H1 (cell line): ENCODE measurements around the gene FXN. TPM values are rescaled to one million over a fixed set of nuclear protein-coding genes. Genes with fewer than 3 reads are reported as not detected.
A peak's percentile ranks its signal among the peaks of the same experiment; 100 is the strongest.

Experiments used
- CTCF ChIA-PET: fragments of 300-600 bp; sonication (Branson Sonifier 250); formaldehyde crosslinking; loops from one replicate; lab custom pipeline; 2021; ENCODE audit not compliant: partially characterized antibody; lab: Charles Lee
- POLR2A ChIA-PET: fragments of 300-600 bp; sonication (Branson Sonifier 250); formaldehyde crosslinking; loops from one replicate; lab custom pipeline; 2021; ENCODE audit warnings: inconsistent platforms; ENCODE audit not compliant: partially characterized antibody; lab: Charles Lee
- DNase-seq, 2 experiments: peaks; one replicate each; pipeline versions ENCODE4 v3.0.0 to v3.0.0-alpha.2; 2010 to 2022; ENCODE audit warnings: low spot score in 2 of 2, low read depth in 1 of 2, mixed read lengths in 1 of 2
- FAIRE-seq: peaks from 2 replicates; lab custom pipeline; 2011; peaks lifted over from hg19 to GRCh38; lab: Jason Lieb, UNC
- H2AFZ ChIP-seq: 2 replicates; pipeline ENCODE4 v1.8.1; 2012; ENCODE audit warnings: low read length, inconsistent platforms
- H2AK5ac ChIP-seq: 2 replicates; pipeline ENCODE4 v1.6.1; 2013; ENCODE audit warnings: low read depth, low read length
- H2BK120ac ChIP-seq: replicated peaks from 2 replicates; pipeline ENCODE3; 2013; ENCODE audit warnings: low read depth, low read length, inconsistent platforms
- H2BK12ac ChIP-seq: 2 replicates; pipeline ENCODE4 v1.6.1; 2013; ENCODE audit warnings: low read depth, low read length
- H2BK15ac ChIP-seq: 2 replicates; pipeline ENCODE4 v1.6.1; 2013; ENCODE audit warnings: low read length
- H2BK20ac ChIP-seq: 2 replicates; pipeline ENCODE4 v1.6.1; 2013; ENCODE audit warnings: low read length
- H2BK5ac ChIP-seq: 2 replicates; pipeline ENCODE4 v1.6.1; 2013; ENCODE audit warnings: low read depth, low read length
- H3K14ac ChIP-seq: 2 replicates; pipeline ENCODE4 v1.6.1; 2013; ENCODE audit warnings: inconsistent platforms; ENCODE audit not compliant: insufficient read length
- H3K18ac ChIP-seq: 2 replicates; pipeline ENCODE4 v1.6.1; 2013; ENCODE audit warnings: low read length; ENCODE audit errors: extremely low read depth
- H3K23ac ChIP-seq: 2 replicates; pipeline ENCODE4 v1.6.1; 2013; ENCODE audit warnings: inconsistent platforms; ENCODE audit not compliant: insufficient read length
- H3K23me2 ChIP-seq: 2 replicates; pipeline ENCODE4 v1.6.1; 2013; ENCODE audit warnings: low read depth, low read length
- H3K27ac ChIP-seq: 2 replicates; pipeline ENCODE4 v1.6.1; 2011; ENCODE audit warnings: low read depth, low read length, inconsistent platforms
- H3K27me3 ChIP-seq, 4 experiments: replicated peaks in 1 of 4; 1 replicate in 1 of 4; 2 replicates in 3 of 4; pipeline versions ENCODE4 v1.6.1 to v1.8.1; 2011 to 2013; ENCODE audit warnings: low read length in 3 of 4, mild to moderate bottlenecking in 3 of 4, inconsistent platforms in 2 of 4, mixed read lengths in 2 of 4, moderate library complexity in 1 of 4; ENCODE audit not compliant: control insufficient read depth in 3 of 4, insufficient read depth in 3 of 4; ENCODE audit errors: extremely low read depth in 1 of 4
- H3K36me3 ChIP-seq, 4 experiments: 2 replicates each; pipeline versions ENCODE4 v1.6.1 to v1.8.1; 2011 to 2013; ENCODE audit warnings: mild to moderate bottlenecking in 4 of 4, low read length in 3 of 4, moderate library complexity in 2 of 4, control low read depth in 1 of 4, inconsistent platforms in 1 of 4; ENCODE audit not compliant: insufficient read depth in 4 of 4, control insufficient read depth in 2 of 4
- H3K4ac ChIP-seq: replicated peaks from 2 replicates; pipeline ENCODE3; 2013; ENCODE audit warnings: low read length, low read depth, mixed read lengths, inconsistent platforms; ENCODE audit not compliant: insufficient read length
- H3K4me1 ChIP-seq, 4 experiments: replicated peaks in 1 of 4; 1 replicate in 1 of 4; 2 replicates in 3 of 4; pipeline versions ENCODE4 v1.6.1 to v1.8.1; 2011 to 2013; ENCODE audit warnings: low read length in 3 of 4, inconsistent platforms in 2 of 4, mixed read lengths in 1 of 4; ENCODE audit not compliant: insufficient read depth in 4 of 4, control insufficient read depth in 3 of 4
- H3K4me2 ChIP-seq, 2 experiments: 2 replicates each; pipeline versions ENCODE4 v1.6.1 to v1.8.1; 2011 to 2013; ENCODE audit warnings: low read depth in 2 of 2, low read length in 2 of 2, control low read depth in 1 of 2, inconsistent platforms in 1 of 2, mild to moderate bottlenecking in 1 of 2; ENCODE audit not compliant: insufficient read depth in 1 of 2
- H3K4me3 ChIP-seq, 4 experiments: fragments of 200-600, 300-600 bp in 1 of 4; sonication (generic), shearing (Covaris generic), sonication (Bioruptor Twin) in 1 of 4; 2 replicates each; pipeline versions ENCODE4 v1.5.1 to v1.8.1; 2011 to 2016; ENCODE audit warnings: low read length in 4 of 4, low read depth in 3 of 4, control low read depth in 2 of 4, inconsistent platforms in 2 of 4, mild to moderate bottlenecking in 2 of 4, mixed read lengths in 1 of 4, moderate library complexity in 1 of 4; ENCODE audit not compliant: insufficient read depth in 2 of 4; ENCODE audit errors: extremely low read depth in 1 of 4
- H3K56ac ChIP-seq: replicated peaks from 2 replicates; pipeline ENCODE3; 2013; ENCODE audit warnings: low read depth, mild to moderate bottlenecking, mixed read lengths, low read length, inconsistent platforms; ENCODE audit not compliant: insufficient read length
- H3K79me1 ChIP-seq: 2 replicates; pipeline ENCODE4 v1.6.1; 2013; ENCODE audit warnings: low read depth, low read length, control low read depth
- H3K79me2 ChIP-seq, 2 experiments: 2 replicates each; pipeline versions ENCODE4 v1.6.1 to v1.8.1; 2012 to 2013; ENCODE audit warnings: low read length in 2 of 2, mild to moderate bottlenecking in 2 of 2, inconsistent platforms in 1 of 2; ENCODE audit not compliant: insufficient read depth in 2 of 2, control insufficient read depth in 1 of 2
- H3K9ac ChIP-seq, 4 experiments: replicated peaks in 1 of 4; 1 replicate in 1 of 4; 2 replicates in 3 of 4; pipeline versions ENCODE4 v1.6.1 to v1.8.1; 2011 to 2013; ENCODE audit warnings: low read depth in 3 of 4, low read length in 3 of 4, control low read depth in 2 of 4, mild to moderate bottlenecking in 2 of 4, moderate library complexity in 2 of 4, inconsistent platforms in 1 of 4; ENCODE audit errors: extremely low read depth in 1 of 4
- H3K9me3 ChIP-seq, 2 experiments: 2 replicates each; pipeline versions ENCODE4 v1.6.1 to v1.8.1; 2012 to 2013; ENCODE audit warnings: mild to moderate bottlenecking in 2 of 2, moderate library complexity in 2 of 2, control low read depth in 1 of 2, inconsistent platforms in 1 of 2, low read depth in 1 of 2, low read length in 1 of 2, mixed read lengths in 1 of 2; ENCODE audit not compliant: insufficient read depth in 2 of 2
- H4K20me1 ChIP-seq, 2 experiments: replicated peaks in 1 of 2; 2 replicates each; pipeline versions ENCODE3 to v1.8.1; 2011 to 2013; ENCODE audit warnings: inconsistent platforms in 2 of 2, low read length in 2 of 2, mild to moderate bottlenecking in 1 of 2; ENCODE audit not compliant: insufficient read depth in 2 of 2, control insufficient read depth in 1 of 2
- H4K5ac ChIP-seq: 2 replicates; pipeline ENCODE4 v1.6.1; 2013; ENCODE audit warnings: low read length, low read depth, mixed read lengths, inconsistent platforms; ENCODE audit not compliant: insufficient read length
- H4K8ac ChIP-seq: 2 replicates; pipeline ENCODE4 v1.8.0; 2013; ENCODE audit warnings: mild to moderate bottlenecking, moderate library complexity, low read length, inconsistent platforms; ENCODE audit not compliant: insufficient read depth; ENCODE audit errors: extremely low read depth
- H4K91ac ChIP-seq: replicated peaks from 2 replicates; pipeline ENCODE3; 2013; ENCODE audit warnings: low read length, mixed read lengths, inconsistent platforms; ENCODE audit not compliant: insufficient read length
- FOSL1 ChIP-seq: IDR thresholded peaks from 2 replicates; pipeline ENCODE4 v1.6.1; 2011; ENCODE audit warnings: mild to moderate bottlenecking, low read depth, low read length, moderate library complexity; ENCODE audit not compliant: insufficient read depth
- NRF1 ChIP-seq: IDR thresholded peaks from 2 replicates; pipeline ENCODE4 v1.6.1; 2011; ENCODE audit warnings: mild to moderate bottlenecking, low read depth, low read length, improper control_type of control experiment
- SRF ChIP-seq: IDR thresholded peaks from 2 replicates; pipeline ENCODE4 v1.6.1; 2011; ENCODE audit warnings: mild to moderate bottlenecking, low read depth, low read length, moderate library complexity
- TAF1 ChIP-seq: IDR thresholded peaks from 2 replicates; pipeline ENCODE4 v1.6.1; 2011; ENCODE audit warnings: mild to moderate bottlenecking, low read depth, low read length
- WGBS, 2 experiments: shearing (Covaris generic) in 1 of 2; methylation state at CpG; one replicate each; pipeline versions ENCODE4 v1.1.6 to v1.1.7; 2013 to 2015; ENCODE audit warnings: low lambda C conversion rate in 2 of 2, mixed read lengths in 2 of 2, inconsistent platforms in 1 of 2, low coverage in 1 of 2, missing lambda C conversion rate in 1 of 2; ENCODE audit not compliant: insufficient replicate concordance in 2 of 2, insufficient coverage in 1 of 2, insufficient read length in 1 of 2; ENCODE audit errors: extremely low coverage in 1 of 2, missing lambda C conversion rate in 1 of 2; 5-methylcytosine and 5-hydroxymethylcytosine counted together
- polyA plus RNA-seq, 7 experiments: library from polyadenylated mRNA; depleted of rRNA in 3 of 7; stranded (reverse) in 5 of 7; unstranded in 2 of 7; fragments of >200 nt in 5 of 7; fragments of 200-250 nt in 2 of 7; gene quantifications; 1 replicate in 5 of 7; 2 replicates in 1 of 7; 4 replicates in 1 of 7; pipeline versions ENCODE4 v1.2.1 to v1.2.3, GENCODE V29; 2011 to 2013; ENCODE audit warnings: missing spikeins in 2 of 7, mixed read lengths in 2 of 7
- total RNA-seq: library from RNA; stranded (reverse); fragmentation: NEBNext Ultra II Directional; extraction: Animal tissue kit (Norgen Biotek cat#: 25700); gene quantifications from 2 replicates; pipeline ENCODE4 v1.2.1, GENCODE V29; 2021

The FXN gene
- total and polyA plus RNA-seq, 2 of the 8 experiments (the other 6 are each of a cell fraction or from before 2014, with no cell fraction given) = 34.2 to 37.5 TPM

DNA sequence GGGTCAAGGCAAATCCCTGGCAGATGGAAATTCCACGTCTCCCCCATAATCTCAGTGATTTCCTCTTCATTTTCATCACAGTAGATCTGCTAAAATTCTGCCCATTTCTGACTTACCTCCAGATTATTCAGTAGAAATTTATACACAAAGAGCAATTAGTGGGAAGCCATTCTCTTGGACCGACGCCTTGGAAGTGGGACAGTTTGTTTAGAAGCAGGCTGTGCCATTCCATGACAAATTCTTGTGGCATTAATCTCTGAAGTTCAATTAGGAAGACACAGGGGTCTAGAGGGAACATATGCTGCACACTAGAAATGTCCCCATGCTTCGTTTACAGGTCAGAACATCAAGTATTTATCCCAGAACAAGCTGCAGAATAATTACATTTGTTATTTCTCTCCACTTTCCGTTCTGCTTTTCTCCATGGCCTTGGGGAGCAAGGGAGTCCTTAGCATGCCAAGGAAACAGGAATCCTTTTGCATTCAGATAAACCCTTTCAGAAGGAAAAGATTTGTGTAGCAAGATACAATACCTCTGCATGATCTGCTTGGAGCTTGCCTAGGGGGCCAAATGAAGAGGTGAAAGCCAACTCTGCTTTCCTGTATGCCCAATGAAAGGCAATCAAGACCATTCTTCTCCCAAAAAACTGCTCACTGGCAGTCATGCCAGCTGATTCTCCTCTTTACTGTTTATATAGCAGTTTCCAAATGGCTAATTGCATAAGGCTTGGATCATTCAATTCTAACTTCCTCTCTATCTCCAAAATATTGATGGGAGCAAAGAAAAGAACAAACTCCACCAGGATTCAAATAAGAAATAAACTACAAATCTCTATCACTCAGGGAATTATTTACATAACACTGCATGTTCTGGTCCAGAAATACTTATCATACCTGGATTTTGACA lies 19.1 kb upstream of the FXN start:
- DNase-seq = no peak
- TF ChIP-seq SRF = no peak
- no peak for TF ChIP-seq FOSL1
- TF ChIP-seq TAF1 = no peak
- TF ChIP-seq NRF1 = no peak
- H2BK120ac ChIP-seq = no peak overlapping the region
- H3K18ac ChIP-seq = no peak overlapping the region
- no peaks in the 10 kb centered on the region for H3K79me2 ChIP-seq
- H2BK12ac ChIP-seq = no peak overlapping the region
- H3K23me2 ChIP-seq = no peaks in the 10 kb centered on the region
- no peak overlapping the region for H3K14ac ChIP-seq
- no peak overlapping the region for H3K4me3 ChIP-seq
- no peak overlapping the region for H3K4ac ChIP-seq
- H2BK5ac ChIP-seq = no peak overlapping the region
- no peak overlapping the region for H4K5ac ChIP-seq
- 70% methylated on average over 5 of the region's 5 CpGs; no CpG with 5 or more reads in 1 of the 2 experiments for WGBS, 2 experiments
- peak overlapping the region; percentile 43; the same call in 1 of the 2 replicates for H2AFZ ChIP-seq
- ChIA-PET CTCF (interaction anchor here (1.0 to 2.3 kb wide), 4 partner anchors 9 to 330 kb away, joined by 3 to 7 read pairs (median 3); no protein-coding TSS in a partner anchor), POLR2A (interaction anchor here (0.7 kb wide), 1 partner anchor 435 kb away, joined by 3 read pairs; no protein-coding TSS in a partner anchor)
- H2AK5ac ChIP-seq = no peak overlapping the region
- H2BK15ac ChIP-seq = no peak overlapping the region
- no peak overlapping the region for H2BK20ac ChIP-seq
- H3K27ac ChIP-seq = no peak overlapping the region
- H4K8ac ChIP-seq = no peak overlapping the region
- H3K4me2 ChIP-seq = peak overlapping the region in 1 of 2 experiments; percentile 15; a peak in 1 of 4 replicates
- H3K79me1 ChIP-seq = no peaks in the 10 kb centered on the region
- no peaks in the 10 kb centered on the region; a peak in 2 of 7 replicates for H3K27me3 ChIP-seq
- no peak overlapping the region for H4K91ac ChIP-seq
- H3K36me3 ChIP-seq = no peaks in the 10 kb centered on the region
- no peak for FAIRE-seq
- H3K56ac ChIP-seq = no peak overlapping the region
- H3K9me3 ChIP-seq = peaks cover 0 to 8% of the 10 kb centered on the region in 2 experiments; a peak in 1 of 4 replicates
- no peak overlapping the region for H3K9ac ChIP-seq
- H4K20me1 ChIP-seq = no peaks in the 10 kb centered on the region
- peaks cover 0 to 9% (median 6%) of the 10 kb centered on the region in 4 experiments; a peak in 4 of 7 replicates for H3K4me1 ChIP-seq
- H3K23ac ChIP-seq = no peak overlapping the region
